ENCODE results near the gene IFIT1B.

Gene IFIT1B

DNA sequence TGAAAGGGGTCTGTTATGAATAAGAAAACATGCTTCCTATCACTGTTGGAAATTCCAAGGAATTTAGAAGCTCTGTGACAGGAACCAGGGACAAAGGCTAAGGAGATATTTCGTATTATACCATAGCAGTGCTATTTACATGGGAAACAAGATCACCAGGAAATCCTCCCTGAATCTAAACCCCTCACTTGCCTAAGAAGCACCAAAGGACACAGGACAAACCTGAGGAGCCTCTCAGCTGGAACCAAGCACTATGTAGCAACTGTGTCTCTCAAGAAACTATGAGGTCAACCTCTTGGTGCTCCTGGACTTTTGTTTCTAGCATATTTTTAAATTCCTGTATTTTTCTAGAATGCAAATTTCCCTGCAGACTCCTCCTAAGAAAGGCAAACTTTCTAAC lies 20.8 kb upstream of the IFIT1B start:
- TF ChIP-seq TAF1 (IDR thresholded peaks at IDR 0.05; ENCODE audit: borderline replicate concordance, insufficient read depth, low read length): no peak
- TF ChIP-seq SIN3A (IDR thresholded peaks at IDR 0.05; ENCODE audit: borderline replicate concordance, insufficient read depth, low read length): no peak
- TF ChIP-seq, protein P1, sequence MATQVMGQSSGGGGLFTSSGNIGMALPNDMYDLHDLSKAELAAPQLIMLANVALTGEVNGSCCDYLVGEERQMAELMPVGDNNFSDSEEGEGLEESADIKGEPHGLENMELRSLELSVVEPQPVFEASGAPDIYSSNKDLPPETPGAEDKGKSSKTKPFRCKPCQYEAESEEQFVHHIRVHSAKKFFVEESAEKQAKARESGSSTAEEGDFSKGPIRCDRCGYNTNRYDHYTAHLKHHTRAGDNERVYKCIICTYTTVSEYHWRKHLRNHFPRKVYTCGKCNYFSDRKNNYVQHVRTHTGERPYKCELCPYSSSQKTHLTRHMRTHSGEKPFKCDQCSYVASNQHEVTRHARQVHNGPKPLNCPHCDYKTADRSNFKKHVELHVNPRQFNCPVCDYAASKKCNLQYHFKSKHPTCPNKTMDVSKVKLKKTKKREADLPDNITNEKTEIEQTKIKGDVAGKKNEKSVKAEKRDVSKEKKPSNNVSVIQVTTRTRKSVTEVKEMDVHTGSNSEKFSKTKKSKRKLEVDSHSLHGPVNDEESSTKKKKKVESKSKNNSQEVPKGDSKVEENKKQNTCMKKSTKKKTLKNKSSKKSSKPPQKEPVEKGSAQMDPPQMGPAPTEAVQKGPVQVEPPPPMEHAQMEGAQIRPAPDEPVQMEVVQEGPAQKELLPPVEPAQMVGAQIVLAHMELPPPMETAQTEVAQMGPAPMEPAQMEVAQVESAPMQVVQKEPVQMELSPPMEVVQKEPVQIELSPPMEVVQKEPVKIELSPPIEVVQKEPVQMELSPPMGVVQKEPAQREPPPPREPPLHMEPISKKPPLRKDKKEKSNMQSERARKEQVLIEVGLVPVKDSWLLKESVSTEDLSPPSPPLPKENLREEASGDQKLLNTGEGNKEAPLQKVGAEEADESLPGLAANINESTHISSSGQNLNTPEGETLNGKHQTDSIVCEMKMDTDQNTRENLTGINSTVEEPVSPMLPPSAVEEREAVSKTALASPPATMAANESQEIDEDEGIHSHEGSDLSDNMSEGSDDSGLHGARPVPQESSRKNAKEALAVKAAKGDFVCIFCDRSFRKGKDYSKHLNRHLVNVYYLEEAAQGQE (IDR thresholded peaks at IDR 0.05; ENCODE audit: insufficient read depth in 1 of 2, low read depth in 2 of 2, low read length in 2 of 2): no peak
- no peak for TF ChIP-seq FOXP2 (optimal IDR thresholded peaks at IDR 0.05; ENCODE audit: borderline replicate concordance, extremely low read depth, extremely low read length, insufficient read depth)
- no peak for TF ChIP-seq POLR2AphosphoS5 (IDR thresholded peaks at IDR 0.05; ENCODE audit: low read depth, low read length)

DNA sequence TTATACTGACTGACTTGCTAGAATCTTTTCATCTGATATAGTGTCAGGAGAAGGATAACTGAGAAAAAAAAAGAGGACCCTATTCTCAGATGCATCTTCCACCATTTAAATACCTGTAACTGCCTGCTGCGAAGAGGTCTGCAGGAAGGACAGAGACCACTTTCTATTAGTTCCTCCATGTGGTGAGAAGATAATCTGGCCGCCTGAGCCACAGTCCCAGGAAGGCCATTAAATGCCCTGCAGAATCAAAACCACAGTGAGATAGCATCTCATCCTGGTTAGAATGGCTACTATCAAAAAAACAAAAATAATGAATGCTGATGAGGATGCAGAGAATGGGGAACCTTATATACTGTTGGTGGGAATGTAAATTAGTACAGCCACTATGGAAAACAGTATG lies 19.9 kb upstream of the IFIT1B start:
- no peak for TF ChIP-seq POLR2AphosphoS5 (IDR thresholded peaks at IDR 0.05; ENCODE audit: low read depth, low read length)
- no peak for TF ChIP-seq TAF1 (IDR thresholded peaks at IDR 0.05; ENCODE audit: borderline replicate concordance, insufficient read depth, low read length)
- TF ChIP-seq SIN3A (IDR thresholded peaks at IDR 0.05; ENCODE audit: borderline replicate concordance, insufficient read depth, low read length): no peak

DNA sequence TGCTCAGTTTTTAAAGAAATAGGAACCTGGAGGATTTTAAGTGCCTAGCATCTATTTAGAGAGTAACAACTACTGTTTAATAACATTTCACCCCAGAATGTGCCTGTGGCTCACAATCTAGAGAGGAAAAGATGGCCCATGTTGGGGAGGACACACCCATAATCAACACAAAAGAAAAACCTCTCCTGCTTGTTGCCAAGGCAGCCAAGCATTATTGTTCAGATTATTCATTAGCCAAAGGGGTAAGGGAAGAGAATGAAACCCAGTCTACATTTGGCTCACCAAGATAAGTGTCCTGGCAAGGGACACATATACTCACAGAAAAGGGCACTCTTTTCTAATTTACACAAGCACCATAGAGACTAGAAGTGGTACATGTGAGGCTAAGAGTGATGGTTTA lies 17.7 kb upstream of the IFIT1B start:
- TF ChIP-seq FOXP2 (optimal IDR thresholded peaks at IDR 0.05; ENCODE audit: borderline replicate concordance, extremely low read depth, extremely low read length, insufficient read depth): no peak
- no peak for TF ChIP-seq POLR2AphosphoS5 (IDR thresholded peaks at IDR 0.05; ENCODE audit: low read depth, low read length)
- TF ChIP-seq, protein P1 (IDR thresholded peaks at IDR 0.05; ENCODE audit: insufficient read depth in 1 of 2, low read depth in 2 of 2, low read length in 2 of 2): no peak
- no peak for TF ChIP-seq TAF1 (IDR thresholded peaks at IDR 0.05; ENCODE audit: borderline replicate concordance, insufficient read depth, low read length)
- TF ChIP-seq SIN3A (IDR thresholded peaks at IDR 0.05; ENCODE audit: borderline replicate concordance, insufficient read depth, low read length): no peak

GRCh38 chr10:89362929-89363328 lies 14.9 kb upstream of the IFIT1B start:
- TF ChIP-seq FOXP2 (optimal IDR thresholded peaks at IDR 0.05; ENCODE audit: borderline replicate concordance, extremely low read depth, extremely low read length, insufficient read depth) (no peak), TAF1 (IDR thresholded peaks at IDR 0.05; ENCODE audit: borderline replicate concordance, insufficient read depth, low read length) (no peak), POLR2AphosphoS5 (IDR thresholded peaks at IDR 0.05; ENCODE audit: low read depth, low read length) (no peak), SIN3A (IDR thresholded peaks at IDR 0.05; ENCODE audit: borderline replicate concordance, insufficient read depth, low read length) (no peak)
- TF ChIP-seq, protein P1 (IDR thresholded peaks at IDR 0.05; ENCODE audit: insufficient read depth in 1 of 2, low read depth in 2 of 2, low read length in 2 of 2): no peak

GRCh38 chr10:89363729-89364442 lies 14.0 kb upstream of the IFIT1B start:
- TF ChIP-seq, protein P1 (IDR thresholded peaks at IDR 0.05; ENCODE audit: insufficient read depth in 1 of 2, low read depth in 2 of 2, low read length in 2 of 2): no peak
- no peak for TF ChIP-seq TAF1 (IDR thresholded peaks at IDR 0.05; ENCODE audit: borderline replicate concordance, insufficient read depth, low read length)
- no peak for TF ChIP-seq SIN3A (IDR thresholded peaks at IDR 0.05; ENCODE audit: borderline replicate concordance, insufficient read depth, low read length)

Data from PFSK-1 (cell line).